Neural progenitor cell (in vitro differentiated cells): ENCODE data around the gene CHST4.
"Not testable (repeated sequence)": the region's sequence is repeated elsewhere in the genome, so short reads cannot be mapped to it uniquely, and the experiment has no call there.

Experiments used
- EZH2 ChIP-seq: fragments of 200-600 bp; sonication (generic); IDR thresholded peaks from 2 replicates; pipeline ENCODE4 v1.6.1; 2017; ENCODE audit warnings: antibody characterized with exemption, mild to moderate bottlenecking, moderate library complexity
- EZH2phosphoT487 ChIP-seq: fragments of 200-600 bp; sonication (generic); IDR thresholded peaks from 2 replicates; pipeline ENCODE4 v1.6.1; 2017; ENCODE audit warnings: antibody characterized with exemption
- TF ChIP-seq, protein P1 (sequence below): fragments of 200-600 bp; sonication (generic); IDR thresholded peaks from 2 replicates; pipeline ENCODE4 v1.5.1; 2017; ENCODE audit warnings: antibody characterized with exemption, mild to moderate bottlenecking

DNA sequence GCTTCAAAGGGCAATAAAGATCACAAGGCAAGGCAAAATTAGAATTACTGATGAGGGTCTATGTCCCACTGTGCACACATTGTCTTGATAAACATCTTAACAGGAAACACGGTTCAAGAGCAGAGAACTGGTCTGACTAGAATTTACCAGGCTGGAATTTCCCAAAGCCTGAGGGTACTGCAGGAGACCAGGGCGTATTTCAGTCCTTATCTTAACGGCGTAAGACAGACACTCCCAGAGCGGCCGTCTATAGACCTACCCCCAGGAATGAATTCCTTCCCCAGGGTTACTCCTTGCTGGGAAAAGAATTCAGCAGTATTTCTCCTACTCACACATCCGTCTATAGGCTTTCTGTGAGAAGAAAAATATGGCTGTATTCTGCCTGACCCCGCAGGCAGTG, 35.7 kb downstream of the CHST4 start:
- TF ChIP-seq, protein P1, sequence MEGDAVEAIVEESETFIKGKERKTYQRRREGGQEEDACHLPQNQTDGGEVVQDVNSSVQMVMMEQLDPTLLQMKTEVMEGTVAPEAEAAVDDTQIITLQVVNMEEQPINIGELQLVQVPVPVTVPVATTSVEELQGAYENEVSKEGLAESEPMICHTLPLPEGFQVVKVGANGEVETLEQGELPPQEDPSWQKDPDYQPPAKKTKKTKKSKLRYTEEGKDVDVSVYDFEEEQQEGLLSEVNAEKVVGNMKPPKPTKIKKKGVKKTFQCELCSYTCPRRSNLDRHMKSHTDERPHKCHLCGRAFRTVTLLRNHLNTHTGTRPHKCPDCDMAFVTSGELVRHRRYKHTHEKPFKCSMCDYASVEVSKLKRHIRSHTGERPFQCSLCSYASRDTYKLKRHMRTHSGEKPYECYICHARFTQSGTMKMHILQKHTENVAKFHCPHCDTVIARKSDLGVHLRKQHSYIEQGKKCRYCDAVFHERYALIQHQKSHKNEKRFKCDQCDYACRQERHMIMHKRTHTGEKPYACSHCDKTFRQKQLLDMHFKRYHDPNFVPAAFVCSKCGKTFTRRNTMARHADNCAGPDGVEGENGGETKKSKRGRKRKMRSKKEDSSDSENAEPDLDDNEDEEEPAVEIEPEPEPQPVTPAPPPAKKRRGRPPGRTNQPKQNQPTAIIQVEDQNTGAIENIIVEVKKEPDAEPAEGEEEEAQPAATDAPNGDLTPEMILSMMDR, result not testable (repeated sequence)
- TF ChIP-seq EZH2, EZH2phosphoT487: not testable (repeated sequence)
